Peyer's patch (tissue), 4 donors: ENCODE data around the gene CRAMP1.

ENCODE experiments used
- POLR2A ChIP-seq, 2 donors: fragments of 450-650 bp; IDR thresholded peaks; one replicate each; pipeline ENCODE4 v1.5.1; 2017; ENCODE audit warnings: antibody characterized with exemption in 2 of 2, mild to moderate bottlenecking in 2 of 2, moderate library complexity in 2 of 2
- TF ChIP-seq, protein P1 (sequence below), 6 experiments: fragments of 450-650 bp in 4 of 6; fragments of 200-600 bp in 2 of 6; sonication (generic) in 1 of 6; IDR thresholded peaks; one replicate each; pipeline ENCODE4 v1.5.1; 2017 to 2019; ENCODE audit warnings: antibody characterized with exemption in 6 of 6, mild to moderate bottlenecking in 3 of 6, moderate library complexity in 1 of 6

DNA sequence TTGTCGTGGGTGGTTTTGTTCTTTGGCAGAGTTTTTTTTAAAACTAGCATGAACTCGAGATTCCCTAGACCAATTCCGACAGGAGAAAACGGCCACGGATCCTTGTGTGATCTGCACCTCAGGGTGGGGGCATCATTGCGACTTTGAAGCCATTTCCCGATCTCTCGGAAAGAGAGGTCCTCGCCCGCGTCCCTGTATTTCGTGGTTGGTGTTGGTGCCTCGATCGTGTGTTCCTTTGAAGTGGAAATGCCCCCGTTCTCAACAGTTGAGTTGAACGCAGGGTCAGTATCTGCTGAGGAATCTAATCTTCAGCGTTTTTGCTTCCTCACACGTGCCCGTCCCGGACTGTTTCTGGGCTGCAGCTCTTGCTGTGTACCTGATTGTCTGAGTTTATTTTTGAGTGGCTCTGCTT is 1.1 kb downstream of the CRAMP1 start:
- TF ChIP-seq, protein P1, sequence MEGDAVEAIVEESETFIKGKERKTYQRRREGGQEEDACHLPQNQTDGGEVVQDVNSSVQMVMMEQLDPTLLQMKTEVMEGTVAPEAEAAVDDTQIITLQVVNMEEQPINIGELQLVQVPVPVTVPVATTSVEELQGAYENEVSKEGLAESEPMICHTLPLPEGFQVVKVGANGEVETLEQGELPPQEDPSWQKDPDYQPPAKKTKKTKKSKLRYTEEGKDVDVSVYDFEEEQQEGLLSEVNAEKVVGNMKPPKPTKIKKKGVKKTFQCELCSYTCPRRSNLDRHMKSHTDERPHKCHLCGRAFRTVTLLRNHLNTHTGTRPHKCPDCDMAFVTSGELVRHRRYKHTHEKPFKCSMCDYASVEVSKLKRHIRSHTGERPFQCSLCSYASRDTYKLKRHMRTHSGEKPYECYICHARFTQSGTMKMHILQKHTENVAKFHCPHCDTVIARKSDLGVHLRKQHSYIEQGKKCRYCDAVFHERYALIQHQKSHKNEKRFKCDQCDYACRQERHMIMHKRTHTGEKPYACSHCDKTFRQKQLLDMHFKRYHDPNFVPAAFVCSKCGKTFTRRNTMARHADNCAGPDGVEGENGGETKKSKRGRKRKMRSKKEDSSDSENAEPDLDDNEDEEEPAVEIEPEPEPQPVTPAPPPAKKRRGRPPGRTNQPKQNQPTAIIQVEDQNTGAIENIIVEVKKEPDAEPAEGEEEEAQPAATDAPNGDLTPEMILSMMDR (IDR thresholded peaks at IDR 0.05), result no peak
- TF ChIP-seq POLR2A (IDR thresholded peaks at IDR 0.05), result no peak
